OCI-LY1 (cell line): ENCODE results near the gene ECPAS.

Experiments
- H2AFZ ChIP-seq: fragments of 200-600 bp; sonication (generic), shearing (Covaris generic); 2 replicates; pipeline ENCODE4 v1.6.0; 2014; ENCODE audit warnings: antibody characterized with exemption, mild to moderate bottlenecking, low read length
- H3F3A ChIP-seq: fragments of 200-600 bp; sonication (generic), shearing (Covaris generic); 2 replicates; pipeline ENCODE4 v1.6.0; 2014; ENCODE audit warnings: mild to moderate bottlenecking, antibody characterized with exemption, low read length, moderate library complexity; ENCODE audit not compliant: insufficient read depth
- H3K27ac ChIP-seq: fragments of 200-600 bp; sonication (generic); 2 replicates; pipeline ENCODE4 v1.5.1; 2014; ENCODE audit warnings: low read length, mixed run types, mild to moderate bottlenecking, low read depth; ENCODE audit not compliant: poor library complexity, severe bottlenecking
- H3K27me3 ChIP-seq: fragments of 200-600 bp; sonication (generic); 2 replicates; pipeline ENCODE4 v1.6.0; 2014; ENCODE audit warnings: antibody characterized with exemption, mild to moderate bottlenecking, low read length, moderate library complexity; ENCODE audit not compliant: insufficient read depth
- H3K36me3 ChIP-seq: fragments of 200-600 bp; sonication (generic); 2 replicates; pipeline ENCODE4 v1.6.1; 2014; ENCODE audit warnings: mild to moderate bottlenecking, antibody characterized with exemption, low read length, moderate library complexity, mixed read lengths; ENCODE audit not compliant: insufficient read depth
- H3K4me1 ChIP-seq: fragments of 200-600 bp; sonication (generic); 2 replicates; pipeline ENCODE4 v1.5.1; 2014; ENCODE audit warnings: mild to moderate bottlenecking, low read length, moderate library complexity; ENCODE audit not compliant: insufficient read depth, severe bottlenecking
- H3K4me2 ChIP-seq: fragments of 200-600 bp; sonication (generic), shearing (Covaris generic); 2 replicates; pipeline ENCODE4 v1.6.1; 2014; ENCODE audit warnings: low read length
- H3K4me3 ChIP-seq: fragments of 200-600 bp; sonication (generic); 2 replicates; pipeline ENCODE4 v1.5.1; 2014; ENCODE audit warnings: low read length, low read depth, mild to moderate bottlenecking, mixed read lengths; ENCODE audit not compliant: poor library complexity, severe bottlenecking
- H3K79me2 ChIP-seq: fragments of 200-600 bp; shearing (Covaris generic); 2 replicates; pipeline ENCODE4 v1.6.1; 2016; ENCODE audit warnings: mixed run types, low read length, mixed read lengths; ENCODE audit not compliant: insufficient read depth
- H3K9ac ChIP-seq: fragments of 200-600 bp; sonication (generic), shearing (Covaris generic); 2 replicates; pipeline ENCODE4 v1.6.1; 2014; ENCODE audit warnings: mild to moderate bottlenecking, low read length, mixed read lengths
- H3K9me2 ChIP-seq: fragments of 200-600 bp; sonication (generic), shearing (Covaris generic); 2 replicates; pipeline ENCODE4 v1.6.1; 2014; ENCODE audit warnings: low read depth, mild to moderate bottlenecking, low read length, mixed read lengths
- H3K9me3 ChIP-seq: fragments of 200-600 bp; shearing (Covaris generic); 2 replicates; pipeline ENCODE4 v1.6.1; 2014; ENCODE audit warnings: low read length, mixed read lengths
- H4K20me1 ChIP-seq: fragments of 200-600 bp; sonication (generic), shearing (Covaris generic); 2 replicates; pipeline ENCODE4 v1.6.0; 2016; ENCODE audit warnings: mild to moderate bottlenecking, low read length; ENCODE audit not compliant: insufficient read depth
- CTCF ChIP-seq: fragments of 200-600 bp; sonication (generic), shearing (Covaris generic); IDR thresholded peaks from 2 replicates; pipeline ENCODE4 v1.5.1; 2017; ENCODE audit warnings: mild to moderate bottlenecking, antibody characterized with exemption, low read length, moderate library complexity, mixed read lengths
- EZH2 ChIP-seq: fragments of 200-600 bp; sonication (generic), shearing (Covaris generic); IDR thresholded peaks from 2 replicates; pipeline ENCODE4 v1.8.0; 2017; ENCODE audit warnings: borderline replicate concordance, mixed run types, mild to moderate bottlenecking, antibody characterized with exemption, low read length, moderate library complexity, mixed read lengths

The ECPAS gene

GRCh38 chr9:111440226-111440625 lies 44.0 kb downstream of the ECPAS start:
- Histone ChIP-seq H3K9me3 (no peaks in the 10 kb centered on the region), H3K79me2 (no peaks in the 10 kb centered on the region), H3K27me3 (no peaks in the 10 kb centered on the region), H3K27ac (no peak overlapping the region), H3F3A (no peaks in the 10 kb centered on the region), H3K4me2 (no peak overlapping the region), H3K9ac (no peak overlapping the region), H3K4me3 (no peak overlapping the region), H3K4me1 (no peaks in the 10 kb centered on the region), H3K9me2 (no peaks in the 10 kb centered on the region), H3K36me3 (peaks cover 77% of the 10 kb centered on the region), H2AFZ (no peak overlapping the region), H4K20me1 (no peaks in the 10 kb centered on the region)
- TF ChIP-seq CTCF (no peak), EZH2 (no peak)

- Histone ChIP-seq H3K79me2 (no peaks in the 10 kb centered on the region), H4K20me1 (no peaks in the 10 kb centered on the region), H3K27me3 (no peaks in the 10 kb centered on the region), H2AFZ (no peak overlapping the region), H3F3A (no peaks in the 10 kb centered on the region), H3K36me3 (peaks cover 75% of the 10 kb centered on the region), H3K9me2 (no peaks in the 10 kb centered on the region), H3K4me3 (no peak overlapping the region), H3K4me2 (no peak overlapping the region), H3K9ac (no peak overlapping the region), H3K27ac (no peak overlapping the region), H3K4me1 (no peaks in the 10 kb centered on the region), H3K9me3 (no peaks in the 10 kb centered on the region)
- TF ChIP-seq CTCF (no peak), EZH2 (no peak)
These were observed 45.5 kb downstream of the ECPAS start for GRCh38 chr9:111438541-111439235.

GRCh38 chr9:111436571-111436970 lies 47.6 kb downstream of the ECPAS start:
- Histone ChIP-seq H2AFZ (no peak overlapping the region), H3K27ac (no peak overlapping the region), H3K9me2 (no peaks in the 10 kb centered on the region), H3K9ac (no peak overlapping the region), H3K4me1 (no peaks in the 10 kb centered on the region), H3F3A (no peaks in the 10 kb centered on the region), H3K27me3 (no peaks in the 10 kb centered on the region), H3K4me3 (no peak overlapping the region), H3K9me3 (no peaks in the 10 kb centered on the region), H3K79me2 (no peaks in the 10 kb centered on the region), H4K20me1 (no peaks in the 10 kb centered on the region), H3K36me3 (peaks cover 74% of the 10 kb centered on the region), H3K4me2 (no peak overlapping the region)
- no peak for TF ChIP-seq EZH2
- TF ChIP-seq CTCF, result no peak
